Transverse colon (tissue), 4 donors: ENCODE measurements around the gene IFNK.

Source experiments
- EP300 ChIP-seq: sonication (generic); formaldehyde crosslinking; IDR thresholded peaks from one replicate; pipeline ENCODE4 v1.6.1; 2017; ENCODE audit warnings: antibody characterized with exemption, low read depth
- POLR2A ChIP-seq: fragments of 450-650 bp; IDR thresholded peaks from one replicate; pipeline ENCODE4 v1.6.1; 2016; ENCODE audit warnings: antibody characterized with exemption, mild to moderate bottlenecking, moderate library complexity
- POLR2AphosphoS5 ChIP-seq, 3 donors: sonication (generic); formaldehyde crosslinking; IDR thresholded peaks; one replicate each; pipeline ENCODE4 v1.6.1; 2016; ENCODE audit warnings: antibody characterized with exemption in 3 of 3
- TF ChIP-seq, protein P1 (sequence below), 5 experiments: fragments of 200-600 bp in 3 of 5; fragments of 450-650 bp in 2 of 5; sonication (generic) in 3 of 5; IDR thresholded peaks; 1 replicate in 2 of 5; 2 replicates in 3 of 5; pipeline ENCODE4 v1.5.1; 2016 to 2017; ENCODE audit warnings: antibody characterized with exemption in 5 of 5, inconsistent platforms in 3 of 5, mild to moderate bottlenecking in 2 of 5, moderate library complexity in 1 of 5

DNA sequence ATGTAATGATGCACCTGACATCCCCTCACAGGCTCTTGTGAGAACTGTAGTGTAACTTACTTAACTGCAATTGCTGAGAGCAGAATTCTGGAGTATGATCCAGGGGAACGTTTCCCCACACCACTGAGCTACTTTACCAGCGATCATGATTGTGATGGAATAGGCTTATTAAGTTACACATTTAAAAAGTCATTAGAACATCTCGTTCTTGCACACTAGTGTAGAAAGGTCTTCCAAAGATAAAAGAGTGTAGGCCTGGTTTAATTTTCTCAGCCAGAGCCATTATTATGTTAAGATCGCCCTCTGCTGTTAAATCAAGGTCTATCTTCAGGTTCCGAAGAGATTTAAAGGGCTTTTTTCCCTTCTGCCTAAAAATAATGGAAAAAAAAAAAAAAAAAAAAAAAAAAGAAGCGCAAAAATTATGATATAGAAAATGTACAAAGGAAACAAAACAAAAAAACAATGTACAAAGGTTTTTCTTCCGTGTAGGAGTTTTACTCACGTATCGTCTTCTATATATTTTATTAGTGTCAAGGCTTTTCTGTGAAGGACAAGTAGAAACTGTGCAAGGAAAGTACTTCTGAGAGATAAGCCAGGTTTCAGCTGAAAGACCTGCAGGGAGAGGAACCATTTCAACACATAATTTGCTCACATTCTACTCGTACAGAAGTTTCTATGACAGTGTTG is 24.1 kb downstream of the IFNK start:
- TF ChIP-seq, protein P1, sequence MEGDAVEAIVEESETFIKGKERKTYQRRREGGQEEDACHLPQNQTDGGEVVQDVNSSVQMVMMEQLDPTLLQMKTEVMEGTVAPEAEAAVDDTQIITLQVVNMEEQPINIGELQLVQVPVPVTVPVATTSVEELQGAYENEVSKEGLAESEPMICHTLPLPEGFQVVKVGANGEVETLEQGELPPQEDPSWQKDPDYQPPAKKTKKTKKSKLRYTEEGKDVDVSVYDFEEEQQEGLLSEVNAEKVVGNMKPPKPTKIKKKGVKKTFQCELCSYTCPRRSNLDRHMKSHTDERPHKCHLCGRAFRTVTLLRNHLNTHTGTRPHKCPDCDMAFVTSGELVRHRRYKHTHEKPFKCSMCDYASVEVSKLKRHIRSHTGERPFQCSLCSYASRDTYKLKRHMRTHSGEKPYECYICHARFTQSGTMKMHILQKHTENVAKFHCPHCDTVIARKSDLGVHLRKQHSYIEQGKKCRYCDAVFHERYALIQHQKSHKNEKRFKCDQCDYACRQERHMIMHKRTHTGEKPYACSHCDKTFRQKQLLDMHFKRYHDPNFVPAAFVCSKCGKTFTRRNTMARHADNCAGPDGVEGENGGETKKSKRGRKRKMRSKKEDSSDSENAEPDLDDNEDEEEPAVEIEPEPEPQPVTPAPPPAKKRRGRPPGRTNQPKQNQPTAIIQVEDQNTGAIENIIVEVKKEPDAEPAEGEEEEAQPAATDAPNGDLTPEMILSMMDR (IDR thresholded peaks at IDR 0.05) = peak; percentile 40 to 58 (median 48)
- TF ChIP-seq POLR2A (no peak), POLR2AphosphoS5 (IDR thresholded peaks at IDR 0.05) (no peak), EP300 (no peak)
